Measurements from ENCODE around the gene MCC.

DNA sequence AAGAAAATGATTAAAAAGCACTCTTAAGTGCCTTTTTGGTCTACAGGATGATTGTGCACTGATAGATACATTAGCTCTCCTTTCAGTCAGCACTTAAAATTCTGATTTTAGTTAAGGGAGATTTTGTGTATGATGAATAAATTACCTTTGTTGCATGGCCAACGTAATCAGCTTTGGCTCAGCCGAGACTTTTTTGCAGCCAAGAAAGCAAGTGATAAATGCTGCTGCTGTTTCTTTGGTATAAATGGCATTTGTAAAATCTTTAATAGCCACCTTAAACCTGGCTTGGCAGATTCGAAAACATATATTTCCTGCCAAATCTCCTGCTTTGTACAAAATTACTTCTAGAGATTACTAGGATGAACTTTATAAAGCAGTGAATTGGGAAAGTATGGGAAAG lies 364.0 kb downstream of the MCC start:
- TF ChIP-seq, protein P1, sequence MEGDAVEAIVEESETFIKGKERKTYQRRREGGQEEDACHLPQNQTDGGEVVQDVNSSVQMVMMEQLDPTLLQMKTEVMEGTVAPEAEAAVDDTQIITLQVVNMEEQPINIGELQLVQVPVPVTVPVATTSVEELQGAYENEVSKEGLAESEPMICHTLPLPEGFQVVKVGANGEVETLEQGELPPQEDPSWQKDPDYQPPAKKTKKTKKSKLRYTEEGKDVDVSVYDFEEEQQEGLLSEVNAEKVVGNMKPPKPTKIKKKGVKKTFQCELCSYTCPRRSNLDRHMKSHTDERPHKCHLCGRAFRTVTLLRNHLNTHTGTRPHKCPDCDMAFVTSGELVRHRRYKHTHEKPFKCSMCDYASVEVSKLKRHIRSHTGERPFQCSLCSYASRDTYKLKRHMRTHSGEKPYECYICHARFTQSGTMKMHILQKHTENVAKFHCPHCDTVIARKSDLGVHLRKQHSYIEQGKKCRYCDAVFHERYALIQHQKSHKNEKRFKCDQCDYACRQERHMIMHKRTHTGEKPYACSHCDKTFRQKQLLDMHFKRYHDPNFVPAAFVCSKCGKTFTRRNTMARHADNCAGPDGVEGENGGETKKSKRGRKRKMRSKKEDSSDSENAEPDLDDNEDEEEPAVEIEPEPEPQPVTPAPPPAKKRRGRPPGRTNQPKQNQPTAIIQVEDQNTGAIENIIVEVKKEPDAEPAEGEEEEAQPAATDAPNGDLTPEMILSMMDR (tag by site-specific recombination; IDR thresholded peaks at IDR 0.05), result no peak
- TF ChIP-seq SCRT2 (tag by site-specific recombination; IDR thresholded peaks at IDR 0.05) (no peak), ZNF549 (tag by site-specific recombination; IDR thresholded peaks at IDR 0.05) (no peak), ZNF292 (tag by site-specific recombination; IDR thresholded peaks at IDR 0.05; ENCODE audit: borderline replicate concordance, low read depth) (no peak), ZNF558 (tag by site-specific recombination; IDR thresholded peaks at IDR 0.05) (no peak), MYNN (tag by site-specific recombination; IDR thresholded peaks at IDR 0.05; ENCODE audit: borderline replicate concordance) (no peak), REST (tag by site-specific recombination; IDR thresholded peaks at IDR 0.05) (no peak), ZXDB (tag by site-specific recombination; IDR thresholded peaks at IDR 0.05) (no peak)
- TF ChIP-seq, protein P2, sequence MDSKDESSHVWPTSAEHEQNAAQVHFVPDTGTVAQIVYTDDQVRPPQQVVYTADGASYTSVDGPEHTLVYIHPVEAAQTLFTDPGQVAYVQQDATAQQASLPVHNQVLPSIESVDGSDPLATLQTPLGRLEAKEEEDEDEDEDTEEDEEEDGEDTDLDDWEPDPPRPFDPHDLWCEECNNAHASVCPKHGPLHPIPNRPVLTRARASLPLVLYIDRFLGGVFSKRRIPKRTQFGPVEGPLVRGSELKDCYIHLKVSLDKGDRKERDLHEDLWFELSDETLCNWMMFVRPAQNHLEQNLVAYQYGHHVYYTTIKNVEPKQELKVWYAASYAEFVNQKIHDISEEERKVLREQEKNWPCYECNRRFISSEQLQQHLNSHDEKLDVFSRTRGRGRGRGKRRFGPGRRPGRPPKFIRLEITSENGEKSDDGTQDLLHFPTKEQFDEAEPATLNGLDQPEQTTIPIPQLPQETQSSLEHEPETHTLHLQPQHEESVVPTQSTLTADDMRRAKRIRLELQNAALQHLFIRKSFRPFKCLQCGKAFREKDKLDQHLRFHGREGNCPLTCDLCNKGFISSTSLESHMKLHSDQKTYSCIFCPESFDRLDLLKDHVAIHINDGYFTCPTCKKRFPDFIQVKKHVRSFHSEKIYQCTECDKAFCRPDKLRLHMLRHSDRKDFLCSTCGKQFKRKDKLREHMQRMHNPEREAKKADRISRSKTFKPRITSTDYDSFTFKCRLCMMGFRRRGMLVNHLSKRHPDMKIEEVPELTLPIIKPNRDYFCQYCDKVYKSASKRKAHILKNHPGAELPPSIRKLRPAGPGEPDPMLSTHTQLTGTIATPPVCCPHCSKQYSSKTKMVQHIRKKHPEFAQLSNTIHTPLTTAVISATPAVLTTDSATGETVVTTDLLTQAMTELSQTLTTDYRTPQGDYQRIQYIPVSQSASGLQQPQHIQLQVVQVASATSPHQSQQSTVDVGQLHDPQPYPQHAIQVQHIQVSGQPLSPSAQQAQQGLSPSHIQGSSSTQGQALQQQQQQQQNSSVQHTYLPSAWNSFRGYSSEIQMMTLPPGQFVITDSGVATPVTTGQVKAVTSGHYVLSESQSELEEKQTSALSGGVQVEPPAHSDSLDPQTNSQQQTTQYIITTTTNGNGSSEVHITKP (tag by site-specific recombination; IDR thresholded peaks at IDR 0.05), result no peak
